NCI-H510A (cell line): ENCODE data around the gene FGD2.
A peak's percentile ranks its signal among the peaks of the same experiment; 100 is the strongest.
"Not testable (repeated sequence)": the region's sequence is repeated elsewhere in the genome, so short reads cannot be mapped to it uniquely, and the experiment has no call there.

ENCODE experiments used
- DNase-seq: peaks from one replicate; lab custom pipeline; 2025; lab: John Stamatoyannopoulos, UW

FGD2 gene

GRCh38 chr6:36971921-36972673, 33.4 kb upstream of the FGD2 start:
- DNase-seq = no peak

- no peak for DNase-seq
Measured at GRCh38 chr6:36973190-36973589, 32.3 kb upstream of the FGD2 start.

GRCh38 chr6:36973647-36974046, 31.8 kb upstream of the FGD2 start:
- DNase-seq = no peak

GRCh38 chr6:36975231-36976006, 30.0 kb upstream of the FGD2 start:
- no peak for DNase-seq

GRCh38 chr6:36976007-36976264, 29.5 kb upstream of the FGD2 start:
- DNase-seq = no peak

- no peak for DNase-seq
Measured at GRCh38 chr6:36976509-36976908, 28.9 kb upstream of the FGD2 start.

- DNase-seq = no peak
Measured at GRCh38 chr6:36976931-36977330, 28.5 kb upstream of the FGD2 start.

GRCh38 chr6:36977470-36977941, 27.9 kb upstream of the FGD2 start:
- no peak for DNase-seq

GRCh38 chr6:36978421-36979346, 26.8 kb upstream of the FGD2 start:
- DNase-seq = no peak

- no peak for DNase-seq
Measured at GRCh38 chr6:36979347-36979742, 26.1 kb upstream of the FGD2 start.

- no peak for DNase-seq
Measured at GRCh38 chr6:36980129-36980528, 25.3 kb upstream of the FGD2 start.

- no peak for DNase-seq
Measured at GRCh38 chr6:36980876-36981619, 24.4 kb upstream of the FGD2 start.

- no peak for DNase-seq
Measured at GRCh38 chr6:36983538-36983937, 21.9 kb upstream of the FGD2 start.

GRCh38 chr6:36984581-36985416, 20.7 kb upstream of the FGD2 start:
- DNase-seq = peak; percentile 49

GRCh38 chr6:36985417-36985807, 20.0 kb upstream of the FGD2 start:
- DNase-seq = no peak

- DNase-seq = peak; percentile 86
Measured at GRCh38 chr6:36985808-36986703, 19.4 kb upstream of the FGD2 start, which contains the start of gene MTCH1. TSS of gene MTCH1 (minus strand) at chr6:36986196. CDS start at chr6:36986173, 23 bp downstream.

GRCh38 chr6:36986704-36987047, 18.8 kb upstream of the FGD2 start:
- DNase-seq = no peak

GRCh38 chr6:36989264-36989663, 16.2 kb upstream of the FGD2 start:
- no peak for DNase-seq

- DNase-seq = not testable (repeated sequence)
Measured at GRCh38 chr6:36990401-36990800, 15.1 kb upstream of the FGD2 start.
